NCI-H524 treated with DMSO at 0.1 percent for 48 hours (cell line): ENCODE data around the gene PEX10.
"Not testable (repeated sequence)": the region's sequence is repeated elsewhere in the genome, so short reads cannot be mapped to it uniquely, and the experiment has no call there.

Experiments used
- DNase-seq: peaks from one replicate; lab custom pipeline; 2025; lab: John Stamatoyannopoulos, UW

PEX10 gene

GRCh38 chr1:2412395-2412772 lies at the start of gene PEX10:
Gene PEX10, minus strand, starts transcription at chr1:2412564. Its CDS starts 62 bp downstream, at chr1:2412502.
- peak; percentile 49 for DNase-seq

- DNase-seq = no peak
Measured at GRCh38 chr1:2460996-2461751, 48.8 kb upstream of the PEX10 start.

- DNase-seq = no peak
Measured at GRCh38 chr1:2460203-2460602, 47.8 kb upstream of the PEX10 start.

GRCh38 chr1:2459757-2460156 lies 47.4 kb upstream of the PEX10 start:
- no peak for DNase-seq

- not testable (repeated sequence) for DNase-seq
Measured at GRCh38 chr1:2459102-2459753, 46.9 kb upstream of the PEX10 start.

GRCh38 chr1:2458687-2459086 lies 46.3 kb upstream of the PEX10 start:
- DNase-seq = no peak

- DNase-seq = no peak
Measured at GRCh38 chr1:2457444-2457843, 45.1 kb upstream of the PEX10 start.

GRCh38 chr1:2455757-2456156 lies 43.4 kb upstream of the PEX10 start:
- no peak for DNase-seq

- DNase-seq = no peak
Measured at GRCh38 chr1:2454227-2454626, 41.9 kb upstream of the PEX10 start.

- DNase-seq = no peak
Measured at GRCh38 chr1:2452932-2453315, 40.6 kb upstream of the PEX10 start.

GRCh38 chr1:2452201-2452931 lies 40.0 kb upstream of the PEX10 start:
- DNase-seq = no peak

- DNase-seq = no peak
Measured at GRCh38 chr1:2451741-2452140, 39.4 kb upstream of the PEX10 start.

- DNase-seq = no peak
Measured at GRCh38 chr1:2449636-2450454, 37.5 kb upstream of the PEX10 start.

- no peak for DNase-seq
Measured at GRCh38 chr1:2448098-2448445, 35.7 kb upstream of the PEX10 start.

- no peak for DNase-seq
Measured at GRCh38 chr1:2447276-2448097, 35.1 kb upstream of the PEX10 start.

GRCh38 chr1:2446861-2447260 lies 34.5 kb upstream of the PEX10 start:
- DNase-seq = no peak

GRCh38 chr1:2446394-2446793 lies 34.0 kb upstream of the PEX10 start:
- peak; percentile 43 for DNase-seq

- no peak for DNase-seq
Measured at GRCh38 chr1:2445823-2446215, 33.5 kb upstream of the PEX10 start.

GRCh38 chr1:2445162-2445822 lies 32.9 kb upstream of the PEX10 start:
- no peak for DNase-seq

- DNase-seq = no peak
Measured at GRCh38 chr1:2444138-2444591, 31.8 kb upstream of the PEX10 start.
